Astrocyte of the spinal cord (primary cell): Measurements from ENCODE around the gene AP5S1.

Experiments
- DNase-seq: peaks from one replicate; pipeline ENCODE4 v3.0.0; 2011; ENCODE audit warnings: low read depth, low spot score
- H3K4me3 ChIP-seq: 2 replicates; pipeline ENCODE4 v1.5.1; 2011; ENCODE audit warnings: low read depth, mild to moderate bottlenecking, low read length, moderate library complexity
- CTCF ChIP-seq: IDR thresholded peaks from 2 replicates; pipeline ENCODE4 v1.5.1; 2012; ENCODE audit warnings: low read depth, mild to moderate bottlenecking, low read length, inconsistent platforms
- in situ Hi-C: cut with HindIII; loops from 2 replicates; pipeline ENCODE4 v1.10.0; 2017; ENCODE audit warnings: low sequenced_read_pairs

AP5S1 gene

GRCh38 chr20:3798373-3798768 lies 22.0 kb upstream of the AP5S1 start:
- peak overlapping the region; percentile 70 for H3K4me3 ChIP-seq
- no peak for TF ChIP-seq CTCF
- in situ Hi-C loops = no loop called here
- no peak for DNase-seq

GRCh38 chr20:3798908-3799248 lies 21.5 kb upstream of the AP5S1 start:
- DNase-seq = no peak
- no peak for TF ChIP-seq CTCF
- H3K4me3 ChIP-seq = no peak overlapping the region
- in situ Hi-C loops = no loop called here

- H3K4me3 ChIP-seq = no peak overlapping the region
- no peak for TF ChIP-seq CTCF
- no peak for DNase-seq
- in situ Hi-C loops = no loop called here
These were observed 20.0 kb upstream of the AP5S1 start for GRCh38 chr20:3800256-3800877.

- in situ Hi-C loops = no loop called here
- no peak overlapping the region for H3K4me3 ChIP-seq
- TF ChIP-seq CTCF = no peak
- DNase-seq = no peak
These were observed 19.5 kb upstream of the AP5S1 start for GRCh38 chr20:3800878-3801260.

GRCh38 chr20:3801299-3801698 lies 19.0 kb upstream of the AP5S1 start:
- in situ Hi-C loops = no loop called here

GRCh38 chr20:3801846-3802245 lies 18.5 kb upstream of the AP5S1 start:
- DNase-seq = no peak
- TF ChIP-seq CTCF = no peak
- H3K4me3 ChIP-seq = no peak overlapping the region
- in situ Hi-C loops = no loop called here

More at GRCh38 chr20:3801299-3801698, 19.0 kb upstream of the AP5S1 start:
- H3K4me3 ChIP-seq = no peak overlapping the region
- no peak for DNase-seq
- TF ChIP-seq CTCF = no peak
